ENCODE data around the gene FRY. TPM values are rescaled to one million over a fixed set of nuclear protein-coding genes. Genes with fewer than 3 reads are reported as not detected.

FRY gene
- total and polyA plus RNA-seq, 9 of the 15 experiments (the other 6 are each of a cell fraction or from before 2014, with no cell fraction given) = 0.03 to 0.31 (median 0.11) TPM; not detected in 3

GRCh38 chr13:32080328-32080744 is 48.8 kb downstream of the FRY start:
- Histone ChIP-seq H3K27me3 (ENCODE audit: control insufficient read depth in 2 of 2, insufficient read depth in 2 of 2, low read length in 2 of 2) (no peaks in the 10 kb centered on the region), H3K9me1 (ENCODE audit: control insufficient read depth, insufficient read depth, low read length) (no peaks in the 10 kb centered on the region), H2AFZ (ENCODE audit: low read depth, low read length) (no peak overlapping the region), H3K9ac (ENCODE audit: insufficient read depth in 1 of 2, low read depth in 2 of 2, low read length in 2 of 2) (no peak overlapping the region), H3K4me3 (no peak overlapping the region), H3K79me2 (ENCODE audit: control insufficient read depth, insufficient read depth, low read length) (no peaks in the 10 kb centered on the region), H4K20me1 (replicated peaks; ENCODE audit: control insufficient read depth, insufficient read depth, low read length) (no peaks in the 10 kb centered on the region), H3K4me2 (ENCODE audit: insufficient read depth, low read length) (no peak overlapping the region), H3K36me3 (ENCODE audit: control insufficient read depth, insufficient read depth, low read length) (no peaks in the 10 kb centered on the region), H3K9me3 (replicated peaks; ENCODE audit: control insufficient read depth, insufficient read depth, low read depth, low read length) (no peaks in the 10 kb centered on the region), H3K4me1 (replicated peaks in 1 of 2; ENCODE audit: control insufficient read depth in 2 of 2, insufficient read depth in 2 of 2, low read length in 2 of 2) (no peaks in the 10 kb centered on the region), H3K27ac (ENCODE audit: extremely low read depth, low read depth, low read length) (no peak overlapping the region)
- ATAC-seq (no peak), FAIRE-seq (no peak), DNase-seq (ENCODE audit: extremely low read depth in 1 of 4, low spot score in 3 of 4) (no peak)
- ChIA-PET POLR2A (no interaction called here), CTCF (ENCODE audit: low intra/inter-chr PET ratio) (no interaction called here)
- no TSS peak for BruUV-seq (replicated peaks)
- WGBS (ENCODE audit: insufficient coverage, low coverage, missing lambda C conversion rate) = 0% methylated on average over 1 of the region's 1 CpG
- in situ Hi-C loops (cut with MboI) (no loop called here), intact Hi-C loops (cut with micrococcal nuclease) (no loop called here)
- TF ChIP-seq TEAD4 (IDR thresholded peaks at IDR 0.05; ENCODE audit: low read length) (no peak), TEAD4 (CRISPR knock-in tag; IDR thresholded peaks at IDR 0.05; ENCODE audit: borderline replicate concordance) (no peak), L3MBTL2 (IDR thresholded peaks at IDR 0.05) (no peak), BRF1 (IDR thresholded peaks at IDR 0.05; ENCODE audit: borderline replicate concordance, extremely low read depth, insufficient read length) (no peak), CBFB (CRISPR knock-in tag; IDR thresholded peaks at IDR 0.05) (no peak), ZNF764 (CRISPR knock-in tag; IDR thresholded peaks at IDR 0.05; ENCODE audit: low read depth) (no peak), RBBP5 (IDR thresholded peaks at IDR 0.05; ENCODE audit: borderline replicate concordance, insufficient read depth, low read length, poor library complexity, severe bottlenecking) (no peak), PYGO2 (tag; IDR thresholded peaks at IDR 0.05) (no peak), SAFB2 (IDR thresholded peaks at IDR 0.05; ENCODE audit: borderline replicate concordance, low read depth, low read length, severe bottlenecking) (no peak), ZFP30 (CRISPR knock-in tag; IDR thresholded peaks at IDR 0.05; ENCODE audit: borderline replicate concordance) (no peak), PATZ1 (CRISPR knock-in tag; IDR thresholded peaks at IDR 0.05; ENCODE audit: borderline replicate concordance) (no peak), RFX7 (CRISPR knock-in tag; IDR thresholded peaks at IDR 0.05) (no peak), RUNX1 (IDR thresholded peaks at IDR 0.05; ENCODE audit: low read depth) (no peak), ZNF586 (CRISPR knock-in tag; conservative IDR thresholded peaks at IDR 0.05) (no peak), KLF16 (IDR thresholded peaks at IDR 0.05) (no peak), IFI16 (CRISPR knock-in tag; IDR thresholded peaks at IDR 0.05) (no peak), YY1 (IDR thresholded peaks at IDR 0.05; ENCODE audit: borderline replicate concordance in 1 of 3, control insufficient read depth in 1 of 3, extremely low read depth in 1 of 3, insufficient read depth in 3 of 3, insufficient read length in 1 of 3, insufficient replicate concordance in 2 of 3, low read depth in 1 of 3, low read length in 2 of 3) (no peak), ASH1L (IDR thresholded peaks at IDR 0.05; ENCODE audit: borderline replicate concordance, low read depth, partially characterized antibody) (no peak), TCFL5 (CRISPR knock-in tag; conservative IDR thresholded peaks at IDR 0.05) (no peak)
- TF ChIP-seq, protein P1, sequence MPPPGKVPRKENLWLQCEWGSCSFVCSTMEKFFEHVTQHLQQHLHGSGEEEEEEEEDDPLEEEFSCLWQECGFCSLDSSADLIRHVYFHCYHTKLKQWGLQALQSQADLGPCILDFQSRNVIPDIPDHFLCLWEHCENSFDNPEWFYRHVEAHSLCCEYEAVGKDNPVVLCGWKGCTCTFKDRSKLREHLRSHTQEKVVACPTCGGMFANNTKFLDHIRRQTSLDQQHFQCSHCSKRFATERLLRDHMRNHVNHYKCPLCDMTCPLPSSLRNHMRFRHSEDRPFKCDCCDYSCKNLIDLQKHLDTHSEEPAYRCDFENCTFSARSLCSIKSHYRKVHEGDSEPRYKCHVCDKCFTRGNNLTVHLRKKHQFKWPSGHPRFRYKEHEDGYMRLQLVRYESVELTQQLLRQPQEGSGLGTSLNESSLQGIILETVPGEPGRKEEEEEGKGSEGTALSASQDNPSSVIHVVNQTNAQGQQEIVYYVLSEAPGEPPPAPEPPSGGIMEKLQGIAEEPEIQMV (tag; conservative IDR thresholded peaks at IDR 0.05; ENCODE audit: low read depth) = no peak

All from K562 (cell line).